HG03097 (cell line): ENCODE results near the gene NEURL1B.
"Not testable (repeated sequence)": the region's sequence is repeated elsewhere in the genome, so short reads cannot be mapped to it uniquely, and the experiment has no call there.

Experiments used
- ATAC-seq: cut with Tn5 transposase; IDR thresholded peaks from one replicate; pipeline ENCODE4 v1.9.1; 2021; ENCODE audit not compliant: unreplicated experiment, low FRiP score

Gene NEURL1B

DNA sequence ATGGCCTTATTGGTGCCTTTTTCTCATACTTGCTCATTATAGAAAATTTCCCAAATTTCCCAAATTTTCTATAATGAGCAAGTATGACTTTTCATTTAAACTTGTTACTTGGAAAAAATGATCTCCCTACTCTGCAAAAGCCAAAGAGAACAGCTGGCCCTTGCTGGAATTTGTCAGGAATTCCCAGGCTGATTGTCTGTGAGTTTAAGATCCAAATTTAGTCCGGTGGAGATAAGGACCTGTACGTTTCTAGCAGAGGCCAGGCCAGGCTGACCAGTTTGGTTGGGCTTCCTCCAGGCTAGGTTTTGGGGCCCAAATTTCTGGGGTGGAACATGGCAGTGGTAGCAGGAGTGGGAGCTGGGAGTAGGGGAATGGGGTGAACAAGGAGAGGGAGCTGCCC is 51.9 kb downstream of the NEURL1B start:
- ATAC-seq, result no peak

DNA sequence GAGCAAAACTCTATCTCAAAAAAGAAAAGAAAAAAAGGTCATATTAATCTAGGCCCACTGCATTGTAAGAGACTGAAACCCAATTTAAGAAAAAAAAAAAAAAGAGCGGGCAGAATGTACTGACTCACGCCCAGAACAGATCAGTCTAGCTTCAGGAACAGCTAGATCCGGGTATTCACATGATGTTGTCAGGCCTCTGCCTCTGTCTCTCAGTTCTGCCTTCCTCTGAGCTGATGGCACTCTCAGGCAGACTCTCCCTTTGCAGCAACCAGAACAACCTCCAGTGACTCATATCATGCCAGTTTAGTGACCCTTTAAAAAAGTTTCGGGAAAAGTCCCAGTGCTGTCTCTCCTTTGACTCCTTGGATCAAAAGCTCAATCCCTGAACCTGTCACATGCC is 53.0 kb downstream of the NEURL1B start:
- no peak for ATAC-seq

DNA sequence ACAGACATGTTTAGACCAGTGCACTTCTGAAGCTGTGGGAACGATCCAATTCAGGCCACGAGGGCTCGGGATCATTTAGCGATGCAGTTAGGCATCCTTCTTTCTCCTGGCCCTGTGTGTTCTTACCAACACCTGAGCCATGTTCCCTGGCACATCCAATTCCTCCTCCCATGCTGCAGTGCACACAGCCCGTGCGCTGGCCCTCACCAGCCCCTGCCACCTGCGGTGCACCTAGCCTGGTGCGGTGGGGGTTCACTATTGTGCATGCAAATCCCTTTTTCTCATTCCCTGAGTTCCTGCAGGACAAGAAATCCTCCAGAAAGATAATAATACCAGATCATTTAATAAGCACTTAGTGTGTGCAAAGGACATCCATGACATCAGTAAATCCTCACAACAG is 53.5 kb downstream of the NEURL1B start:
- ATAC-seq, result no peak

DNA sequence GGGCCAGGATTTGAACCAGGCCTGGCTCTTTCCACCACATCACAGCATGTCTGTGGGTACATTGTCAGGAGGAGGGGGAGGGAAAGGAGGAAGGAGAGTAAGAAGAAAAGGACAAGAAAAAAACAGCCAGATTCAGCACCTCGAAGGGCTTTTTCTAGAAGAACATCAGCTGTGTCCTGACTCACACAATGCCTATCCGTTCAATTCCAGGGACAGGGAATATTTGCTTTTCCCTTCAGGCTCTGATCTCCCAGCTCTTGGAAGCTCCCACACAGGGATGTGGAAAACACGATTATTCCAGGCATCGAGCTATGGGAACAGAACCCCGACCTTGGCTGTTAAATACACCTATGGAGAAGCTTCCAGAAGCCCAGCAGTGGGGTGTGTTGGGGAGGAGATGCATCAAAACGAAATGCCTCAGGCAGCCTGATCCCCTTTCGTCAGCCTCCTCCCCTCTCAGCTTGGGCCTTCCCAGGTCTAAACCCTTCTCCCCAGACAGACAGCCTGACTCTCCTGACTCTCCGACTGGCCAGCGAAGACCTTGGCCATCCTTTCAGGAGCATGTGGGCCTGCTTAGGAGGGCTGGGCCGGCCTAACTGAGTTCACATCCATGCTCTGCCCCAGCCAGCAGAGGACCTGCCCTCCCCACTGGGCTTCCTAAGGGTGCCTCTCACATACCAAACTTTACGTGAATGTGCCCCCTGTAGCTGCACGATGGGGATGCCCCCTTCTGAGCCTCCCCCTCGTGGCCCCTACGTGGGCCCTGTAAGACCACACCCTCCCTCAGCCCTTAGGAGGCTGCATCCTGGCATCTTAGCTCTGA is 54.4 kb downstream of the NEURL1B start:
- ATAC-seq, result no peak

DNA sequence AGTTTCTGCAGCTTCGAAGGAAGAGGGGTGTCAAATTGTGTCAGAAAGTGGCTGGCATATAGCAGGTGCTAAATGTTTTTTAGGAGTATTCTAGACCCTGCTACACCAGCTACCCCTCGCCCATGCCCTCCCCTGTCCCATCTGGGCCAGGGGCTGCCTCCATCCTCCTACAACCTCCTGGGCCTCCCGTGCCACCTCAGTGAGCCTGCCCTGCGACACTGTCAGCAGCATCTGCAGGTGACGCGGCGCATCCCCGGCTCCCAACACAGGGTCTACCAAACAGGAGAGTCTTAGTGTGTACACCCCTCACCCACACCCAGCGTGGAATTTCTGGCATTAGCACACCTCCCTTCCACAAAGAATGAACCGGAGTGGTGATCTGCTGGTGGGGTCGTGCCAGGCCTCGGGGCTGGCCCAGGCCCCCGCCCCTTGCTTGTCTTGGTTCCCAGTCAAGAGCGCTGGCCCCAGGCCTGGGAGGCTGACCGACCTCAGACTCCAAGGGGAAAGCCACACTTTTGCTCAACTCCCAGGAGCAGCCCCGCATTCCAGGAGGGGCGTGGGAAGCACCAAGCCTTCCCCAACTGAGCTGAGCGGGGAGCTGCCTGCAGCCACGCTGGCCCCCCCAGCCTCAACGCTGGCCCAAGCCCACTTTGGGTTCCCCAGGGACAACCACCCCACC is 55.2 kb downstream of the NEURL1B start:
- ATAC-seq, result no peak

DNA sequence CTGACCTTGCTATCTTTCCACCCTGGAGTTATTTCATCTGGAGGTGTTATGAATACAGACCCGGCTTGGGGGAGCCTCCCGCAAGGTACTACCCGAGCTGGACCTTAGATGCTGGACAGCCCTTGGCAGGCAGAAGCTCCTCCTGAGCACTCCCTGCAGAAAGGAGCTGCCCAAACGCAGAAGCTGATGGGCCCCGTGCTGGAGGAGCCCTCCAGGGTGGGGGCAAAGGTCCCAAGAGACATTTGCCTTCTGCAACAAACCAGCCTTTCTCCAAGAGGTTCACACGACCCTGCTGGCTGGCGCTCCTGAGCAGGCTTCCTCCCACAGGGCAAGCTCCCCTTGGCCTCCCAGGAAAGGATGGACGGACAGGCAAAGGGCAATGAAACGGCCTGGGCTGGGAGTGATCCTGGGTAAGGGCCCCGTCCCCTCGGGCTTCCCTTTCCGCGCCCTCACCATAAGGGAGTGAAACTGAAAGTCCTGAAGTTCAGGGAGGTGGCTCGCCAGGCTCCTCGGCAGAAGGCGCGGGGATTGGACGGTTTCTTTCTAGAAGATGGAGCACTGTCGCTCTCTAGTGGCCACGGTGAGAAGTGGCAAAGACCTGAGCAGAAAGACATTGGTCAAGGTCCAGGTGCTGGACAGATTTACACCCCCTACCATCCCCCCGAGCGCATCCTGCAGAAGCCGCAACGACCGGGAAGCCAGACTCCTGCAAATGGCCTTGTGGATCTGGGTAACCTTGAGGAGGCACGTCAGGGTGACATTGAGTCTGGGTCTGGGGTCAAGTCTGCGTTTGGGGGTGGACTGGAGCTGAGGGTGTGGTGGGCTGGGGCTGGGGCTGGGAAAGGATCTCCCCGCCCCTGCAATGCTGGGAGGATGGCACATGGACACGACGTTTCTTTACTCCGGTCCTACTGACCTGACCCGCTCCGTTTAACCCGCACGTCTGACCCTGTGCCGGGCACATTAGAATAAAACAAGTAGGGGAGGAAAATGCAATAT is 56.4 kb downstream of the NEURL1B start:
- peak; percentile 78 for ATAC-seq

DNA sequence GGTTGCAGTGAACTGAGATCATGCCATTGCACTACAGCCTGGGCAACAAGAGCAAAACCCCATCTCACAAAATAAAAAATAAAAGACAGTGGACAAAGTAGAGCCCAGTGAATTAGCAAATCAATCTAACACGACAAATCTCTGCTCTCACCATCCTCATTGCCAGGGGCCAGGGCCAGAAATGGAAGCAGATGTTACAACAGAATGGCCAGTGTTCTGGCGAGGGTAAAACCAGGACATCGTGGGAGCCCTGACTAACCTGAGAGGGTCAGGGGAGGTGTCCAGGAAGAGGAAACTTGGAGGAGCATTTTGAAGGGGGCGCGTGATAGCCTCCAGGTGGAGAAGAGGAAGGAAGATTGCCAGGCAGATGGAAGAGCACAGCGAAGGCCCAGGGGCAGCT is 58.4 kb downstream of the NEURL1B start:
- ATAC-seq, result no peak

DNA sequence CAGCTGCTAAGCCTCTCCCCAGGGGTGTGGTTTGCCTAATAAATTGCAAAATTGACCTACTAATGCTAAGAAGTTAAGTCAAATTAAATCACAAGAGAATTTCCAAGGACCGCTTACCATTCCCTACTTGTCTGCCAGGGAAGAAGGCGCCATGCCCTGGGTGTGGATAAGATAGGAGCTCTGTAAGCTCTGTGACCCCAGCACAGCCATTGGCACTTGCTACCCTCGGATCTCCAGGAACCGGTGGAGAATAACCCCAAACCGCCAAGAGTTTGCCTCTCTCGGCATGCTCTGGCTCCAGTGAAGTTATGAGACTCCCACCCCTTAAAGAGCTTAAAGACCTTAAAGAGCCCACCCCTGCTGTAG is 58.9 kb downstream of the NEURL1B start:
- ATAC-seq, result no peak

DNA sequence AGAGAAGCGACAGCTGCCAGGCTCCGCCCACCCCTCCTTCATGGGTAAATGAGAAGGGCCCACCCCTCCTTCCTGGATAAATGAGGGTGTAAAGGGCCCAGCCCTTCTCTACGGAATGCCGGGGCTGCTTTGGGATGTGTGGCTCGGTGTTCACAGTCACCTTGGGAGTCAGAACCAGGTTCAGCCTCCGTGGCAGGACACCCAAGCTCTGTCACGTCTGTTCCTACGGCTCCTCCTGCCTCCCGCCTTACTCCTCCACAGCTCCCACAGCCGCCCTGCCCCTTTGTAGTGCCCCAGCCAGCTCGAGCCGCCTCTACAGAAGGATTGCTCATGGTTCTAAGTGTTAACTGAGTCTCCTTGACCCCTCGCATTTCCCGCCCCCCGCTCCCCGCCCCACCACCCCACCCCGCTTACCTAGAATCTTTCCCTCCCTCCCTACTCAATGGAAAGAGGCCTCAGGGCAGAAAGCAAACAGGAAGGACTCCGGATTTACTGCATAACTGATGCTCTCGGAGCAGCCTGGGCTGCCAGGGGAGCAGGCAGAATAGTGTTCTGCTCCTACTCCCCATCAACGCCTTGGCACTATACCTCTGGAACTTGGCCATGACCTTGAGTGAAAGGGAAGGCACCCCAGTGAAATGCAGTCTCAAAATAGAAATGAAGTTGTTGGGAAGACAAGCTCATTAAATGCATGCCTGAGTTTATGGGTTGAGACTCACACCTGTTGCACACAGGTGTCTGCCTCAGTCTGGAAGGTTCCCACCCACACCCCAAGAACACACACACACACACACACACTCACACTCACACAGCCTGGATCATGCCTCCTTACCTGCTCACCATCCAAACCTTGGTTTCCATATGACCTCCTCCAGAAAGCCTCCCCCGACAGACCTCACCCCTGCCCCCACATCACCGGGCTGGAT is 59.6 kb downstream of the NEURL1B start:
- ATAC-seq, result no peak

DNA sequence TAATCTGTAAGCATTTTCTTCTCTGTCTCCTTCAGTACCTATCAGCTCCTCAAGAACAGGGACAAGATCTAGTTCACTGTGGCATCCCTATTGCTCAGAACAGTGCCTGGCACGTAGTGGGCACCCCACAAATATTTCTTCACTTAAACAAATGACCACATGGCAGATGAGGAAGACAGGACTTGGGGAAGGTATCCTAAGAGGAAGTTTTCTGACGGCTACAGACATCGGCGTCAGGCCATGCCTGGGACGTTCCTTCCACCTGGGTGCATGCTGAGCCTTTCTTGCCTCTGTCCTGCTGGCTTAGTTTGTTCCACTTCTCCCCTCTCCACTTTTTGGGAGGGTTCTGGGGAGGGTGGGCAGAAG is 60.2 kb downstream of the NEURL1B start:
- no peak for ATAC-seq

DNA sequence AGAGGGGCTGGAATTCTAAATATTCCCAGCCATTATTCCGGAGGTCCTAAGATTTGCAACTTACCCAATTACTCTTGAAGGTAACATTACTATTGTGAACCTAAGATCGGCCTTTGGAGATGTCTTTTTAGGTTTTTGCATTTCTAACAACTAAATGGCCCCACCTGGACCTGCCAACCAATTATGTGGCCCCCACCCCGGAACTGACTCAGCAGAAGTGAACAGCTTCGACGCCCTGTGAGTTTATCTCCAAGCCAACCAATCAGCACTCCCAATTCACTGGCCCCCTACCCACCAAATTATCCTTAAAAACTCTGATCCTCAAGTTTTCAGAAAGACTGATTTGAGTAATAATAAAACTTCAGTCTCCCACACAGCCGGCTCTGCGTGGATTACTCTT is 62.9 kb downstream of the NEURL1B start:
- no peak for ATAC-seq

DNA sequence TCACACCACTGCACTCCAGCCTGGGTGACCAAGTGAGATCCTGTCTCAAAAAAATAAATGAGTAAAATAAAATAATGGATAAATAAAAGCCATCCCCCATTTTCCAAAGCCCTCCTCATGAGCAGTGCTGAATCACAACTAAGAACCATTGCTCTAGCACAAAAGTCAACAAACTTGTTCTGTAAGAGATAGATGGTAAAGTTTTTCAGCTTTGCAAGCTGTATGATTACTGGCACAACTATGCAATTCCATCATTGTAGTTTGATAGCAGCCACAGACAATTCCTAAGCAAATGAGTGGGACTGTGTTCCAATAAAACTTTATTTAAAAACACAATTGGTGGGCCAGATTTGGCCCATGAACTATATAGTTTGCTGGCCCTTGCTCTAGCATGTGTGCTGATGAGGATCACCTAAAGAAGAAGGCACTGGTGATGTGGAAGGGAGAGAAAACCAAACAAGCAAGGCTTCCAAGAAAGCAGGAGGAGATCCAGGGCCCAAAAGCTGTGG is 64.6 kb downstream of the NEURL1B start:
- no peak for ATAC-seq

DNA sequence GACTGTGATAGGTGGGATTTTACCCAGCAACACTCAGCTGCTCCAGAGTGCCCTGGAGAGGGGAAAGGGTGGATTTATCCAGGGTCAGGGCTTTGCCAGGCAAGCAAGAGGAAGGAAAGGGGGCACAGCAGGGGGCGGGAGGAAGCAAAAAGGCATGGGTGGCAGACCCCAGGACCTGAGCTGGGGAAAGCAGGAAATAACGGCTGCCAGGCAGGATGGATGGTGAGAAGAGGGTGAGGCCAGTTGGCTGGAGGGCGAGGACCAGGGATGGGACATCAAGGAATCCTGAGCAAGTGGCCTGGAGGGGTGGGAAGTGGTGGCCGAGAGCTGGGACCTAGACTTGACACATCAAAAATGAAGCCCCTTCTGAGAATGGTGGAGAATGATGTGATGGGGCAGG is 65.7 kb downstream of the NEURL1B start:
- ATAC-seq, result no peak

DNA sequence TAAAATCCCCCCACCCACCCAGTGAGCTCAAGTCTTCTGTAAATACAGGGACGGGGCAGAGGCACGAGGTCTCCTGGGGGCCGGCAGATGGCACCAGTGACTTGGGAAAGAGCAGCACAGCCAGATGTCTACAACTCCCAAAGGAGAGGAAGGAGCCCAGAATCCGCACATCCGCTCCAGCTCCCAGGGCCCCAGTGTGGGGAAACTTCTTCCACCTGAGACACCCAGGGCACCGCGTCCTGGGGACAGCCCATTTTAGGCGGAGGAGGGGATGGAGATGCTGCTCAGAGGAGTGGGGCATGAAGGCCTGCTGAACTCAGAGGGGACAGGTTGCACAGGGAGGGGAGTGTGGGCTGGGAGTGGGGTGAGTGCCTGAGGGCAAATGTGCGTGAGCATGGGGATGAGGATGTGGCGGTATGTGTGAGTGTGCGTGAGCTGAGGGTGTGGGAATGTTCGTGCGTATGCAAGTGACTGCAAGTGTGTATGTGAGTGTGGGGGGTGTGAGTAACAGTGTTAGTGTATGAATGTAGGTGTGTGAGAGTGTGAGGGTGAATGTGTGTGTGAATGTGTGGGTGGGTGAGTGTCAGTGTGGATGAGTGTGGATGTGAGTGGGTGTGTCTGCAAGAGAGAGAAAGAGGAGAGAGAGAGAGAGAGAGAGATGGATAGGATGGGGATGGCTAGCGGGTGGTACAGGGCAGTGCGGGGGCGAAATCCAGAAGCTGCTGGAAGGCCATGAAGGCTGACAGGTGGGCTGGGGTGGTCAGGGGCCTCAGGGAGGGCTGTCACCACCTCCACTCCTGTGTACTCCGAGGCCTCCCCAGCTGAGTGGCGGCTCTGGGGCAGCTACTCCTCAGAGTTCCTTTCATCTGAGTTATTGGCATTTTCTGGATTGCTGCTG is 66.5 kb downstream of the NEURL1B start:
- ATAC-seq, result no peak

DNA sequence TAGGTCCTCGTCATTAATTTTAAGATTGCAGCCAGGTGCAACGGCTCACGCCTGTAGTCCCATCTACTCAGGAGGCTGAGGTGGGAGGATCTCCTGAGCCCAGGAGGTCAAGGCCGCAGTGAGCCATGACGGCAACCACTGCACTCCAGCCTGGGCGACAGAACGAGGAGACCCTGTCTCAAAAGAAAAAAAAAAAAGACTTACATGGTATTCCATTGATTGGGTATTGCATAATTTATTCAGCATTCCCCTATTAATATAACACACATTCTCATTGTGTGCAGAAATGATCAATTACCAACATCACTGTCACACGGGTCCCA is 67.1 kb downstream of the NEURL1B start:
- no peak for ATAC-seq

DNA sequence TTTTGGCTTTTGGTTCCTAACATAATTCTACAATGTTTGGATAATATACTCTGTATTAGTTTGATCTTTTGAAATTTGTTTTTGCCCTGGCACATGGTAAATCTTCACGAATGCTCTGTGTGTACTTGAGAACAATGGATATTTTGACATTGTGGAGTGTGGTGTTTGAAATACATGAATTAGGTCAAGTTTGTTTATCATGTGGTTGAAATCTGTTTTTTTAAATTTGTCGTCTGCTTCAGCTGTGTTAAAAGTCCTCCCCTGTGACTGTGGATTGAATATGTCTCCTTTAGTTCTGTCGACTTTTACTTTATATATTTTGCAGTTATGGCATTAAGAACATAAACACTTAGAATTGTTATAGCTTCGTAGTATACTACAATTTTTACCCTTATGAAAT is 69.6 kb downstream of the NEURL1B start:
- no peak for ATAC-seq

DNA sequence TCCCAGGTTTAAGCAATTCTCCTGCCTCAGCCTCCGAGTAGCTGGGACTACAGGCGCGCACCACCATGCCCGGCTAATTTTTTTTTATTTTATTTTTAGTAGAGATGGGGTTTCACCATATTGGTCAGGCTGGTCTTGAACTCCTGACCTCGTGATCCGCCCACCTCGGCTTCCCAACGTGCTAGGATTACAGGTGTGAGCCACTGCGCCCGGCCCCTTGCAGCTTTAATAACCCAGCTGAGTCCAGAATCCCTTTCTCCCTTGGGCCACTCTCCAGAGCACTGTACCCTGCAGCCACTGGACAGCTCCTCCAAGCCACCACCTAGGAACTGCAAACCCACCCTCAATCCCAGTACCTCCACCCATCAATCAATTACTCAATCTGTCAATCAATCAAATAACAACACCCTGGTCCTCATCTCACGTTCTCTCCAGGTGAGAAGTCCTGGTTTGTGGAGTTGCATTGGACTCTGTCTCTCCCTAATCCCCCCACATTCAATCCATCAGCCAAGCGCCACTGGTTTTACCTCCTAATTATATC is 70.3 kb downstream of the NEURL1B start:
- ATAC-seq, result not testable (repeated sequence)

DNA sequence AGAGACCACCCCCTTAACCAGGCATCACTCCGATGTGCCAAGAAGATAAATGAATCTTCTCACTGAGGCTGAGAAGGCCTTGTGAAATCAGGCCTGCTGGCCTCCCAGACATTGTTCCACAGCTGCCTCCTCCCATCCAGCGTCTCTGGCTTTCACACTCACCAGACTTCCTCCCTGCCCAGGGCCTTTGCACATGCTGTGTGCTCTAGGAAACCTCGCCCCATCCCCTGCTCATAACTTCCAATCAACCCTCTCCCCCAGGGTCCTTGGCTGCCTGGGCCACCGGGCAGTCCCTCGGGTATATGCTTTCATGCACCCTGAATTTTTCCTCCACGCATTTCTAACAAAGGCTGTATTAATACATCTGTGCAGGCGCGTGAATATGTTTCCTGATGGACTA is 71.5 kb downstream of the NEURL1B start:
- ATAC-seq, result no peak
